ENCODE results near the gene MARK3.

DNA sequence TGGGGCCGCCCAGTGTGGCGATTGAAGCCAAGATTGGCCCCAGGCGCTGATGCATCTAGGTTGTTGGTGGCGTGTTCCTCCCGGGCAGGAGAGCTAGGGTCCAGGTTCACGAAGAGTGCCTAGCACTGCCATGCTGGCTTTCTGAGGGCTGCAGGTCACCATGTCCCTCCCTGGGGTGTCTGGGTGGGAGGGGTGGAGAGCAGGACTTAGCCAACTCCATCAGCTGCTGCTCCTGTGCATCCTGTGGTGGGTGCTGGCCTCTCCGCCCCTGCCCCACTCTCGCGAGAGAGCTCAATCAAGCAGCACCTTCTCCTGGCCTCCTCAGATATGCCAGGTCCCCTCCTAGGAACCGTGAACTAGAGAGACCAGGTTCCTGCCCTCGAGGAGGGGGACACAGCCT lies 145.6 kb downstream of the MARK3 start:
- TF ChIP-seq, protein P1, sequence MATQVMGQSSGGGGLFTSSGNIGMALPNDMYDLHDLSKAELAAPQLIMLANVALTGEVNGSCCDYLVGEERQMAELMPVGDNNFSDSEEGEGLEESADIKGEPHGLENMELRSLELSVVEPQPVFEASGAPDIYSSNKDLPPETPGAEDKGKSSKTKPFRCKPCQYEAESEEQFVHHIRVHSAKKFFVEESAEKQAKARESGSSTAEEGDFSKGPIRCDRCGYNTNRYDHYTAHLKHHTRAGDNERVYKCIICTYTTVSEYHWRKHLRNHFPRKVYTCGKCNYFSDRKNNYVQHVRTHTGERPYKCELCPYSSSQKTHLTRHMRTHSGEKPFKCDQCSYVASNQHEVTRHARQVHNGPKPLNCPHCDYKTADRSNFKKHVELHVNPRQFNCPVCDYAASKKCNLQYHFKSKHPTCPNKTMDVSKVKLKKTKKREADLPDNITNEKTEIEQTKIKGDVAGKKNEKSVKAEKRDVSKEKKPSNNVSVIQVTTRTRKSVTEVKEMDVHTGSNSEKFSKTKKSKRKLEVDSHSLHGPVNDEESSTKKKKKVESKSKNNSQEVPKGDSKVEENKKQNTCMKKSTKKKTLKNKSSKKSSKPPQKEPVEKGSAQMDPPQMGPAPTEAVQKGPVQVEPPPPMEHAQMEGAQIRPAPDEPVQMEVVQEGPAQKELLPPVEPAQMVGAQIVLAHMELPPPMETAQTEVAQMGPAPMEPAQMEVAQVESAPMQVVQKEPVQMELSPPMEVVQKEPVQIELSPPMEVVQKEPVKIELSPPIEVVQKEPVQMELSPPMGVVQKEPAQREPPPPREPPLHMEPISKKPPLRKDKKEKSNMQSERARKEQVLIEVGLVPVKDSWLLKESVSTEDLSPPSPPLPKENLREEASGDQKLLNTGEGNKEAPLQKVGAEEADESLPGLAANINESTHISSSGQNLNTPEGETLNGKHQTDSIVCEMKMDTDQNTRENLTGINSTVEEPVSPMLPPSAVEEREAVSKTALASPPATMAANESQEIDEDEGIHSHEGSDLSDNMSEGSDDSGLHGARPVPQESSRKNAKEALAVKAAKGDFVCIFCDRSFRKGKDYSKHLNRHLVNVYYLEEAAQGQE (IDR thresholded peaks at IDR 0.05; ENCODE audit: insufficient replicate concordance, low read depth), result no peak
- TF ChIP-seq, protein P2, sequence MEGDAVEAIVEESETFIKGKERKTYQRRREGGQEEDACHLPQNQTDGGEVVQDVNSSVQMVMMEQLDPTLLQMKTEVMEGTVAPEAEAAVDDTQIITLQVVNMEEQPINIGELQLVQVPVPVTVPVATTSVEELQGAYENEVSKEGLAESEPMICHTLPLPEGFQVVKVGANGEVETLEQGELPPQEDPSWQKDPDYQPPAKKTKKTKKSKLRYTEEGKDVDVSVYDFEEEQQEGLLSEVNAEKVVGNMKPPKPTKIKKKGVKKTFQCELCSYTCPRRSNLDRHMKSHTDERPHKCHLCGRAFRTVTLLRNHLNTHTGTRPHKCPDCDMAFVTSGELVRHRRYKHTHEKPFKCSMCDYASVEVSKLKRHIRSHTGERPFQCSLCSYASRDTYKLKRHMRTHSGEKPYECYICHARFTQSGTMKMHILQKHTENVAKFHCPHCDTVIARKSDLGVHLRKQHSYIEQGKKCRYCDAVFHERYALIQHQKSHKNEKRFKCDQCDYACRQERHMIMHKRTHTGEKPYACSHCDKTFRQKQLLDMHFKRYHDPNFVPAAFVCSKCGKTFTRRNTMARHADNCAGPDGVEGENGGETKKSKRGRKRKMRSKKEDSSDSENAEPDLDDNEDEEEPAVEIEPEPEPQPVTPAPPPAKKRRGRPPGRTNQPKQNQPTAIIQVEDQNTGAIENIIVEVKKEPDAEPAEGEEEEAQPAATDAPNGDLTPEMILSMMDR (IDR thresholded peaks at IDR 0.05; ENCODE audit: insufficient read depth, low read length), result no peak

Measured in HL-60 (cell line).